Upper lobe of left lung (tissue), 6 donors: ENCODE results near the gene APOE. TPM values are rescaled to one million over a fixed set of nuclear protein-coding genes. Genes with fewer than 3 reads are reported as not detected.
A peak's percentile ranks its signal among the peaks of the same experiment; 100 is the strongest.

Source experiments
- ATAC-seq, 2 donors: fragments of 200-7000 bp; cut with Tn5 transposase; one replicate each; pipeline ENCODE4 v1.9.1; 2022; ENCODE audit warnings: mild to moderate bottlenecking in 2 of 2, moderate library complexity in 2 of 2; ENCODE audit not compliant: low FRiP score in 2 of 2
- DNase-seq, 2 donors: peaks; one replicate each; pipeline ENCODE4 v3.0.0-alpha.2; 2019 to 2020
- H3K27ac ChIP-seq, 4 donors: fragments of 200-600 bp; sonication (generic); one replicate each; pipeline ENCODE4 v1.5.1; 2016 to 2019
- H3K27me3 ChIP-seq, 4 donors: fragments of 200-600 bp; sonication (generic); one replicate each; pipeline ENCODE4 v1.5.1; 2017 to 2019
- H3K36me3 ChIP-seq, 4 donors: fragments of 200-600 bp; sonication (generic); one replicate each; pipeline ENCODE4 v1.5.1; 2016 to 2019
- H3K4me1 ChIP-seq, 4 donors: fragments of 200-600 bp; sonication (generic); one replicate each; pipeline ENCODE4 v1.5.1; 2018 to 2019
- H3K4me3 ChIP-seq, 4 donors: fragments of 200-600 bp; sonication (generic); one replicate each; pipeline ENCODE4 v1.5.1; 2017 to 2019; ENCODE audit warnings: mild to moderate bottlenecking in 2 of 4, moderate library complexity in 1 of 4
- H3K9me3 ChIP-seq, 4 donors: fragments of 200-600 bp; sonication (generic); one replicate each; pipeline ENCODE4 v1.5.1; 2018 to 2019
- EP300 ChIP-seq, 4 donors: sonication (generic); formaldehyde crosslinking; IDR thresholded peaks; one replicate each; pipeline ENCODE4 v1.5.1; 2017; ENCODE audit warnings: antibody characterized with exemption in 4 of 4, control low read depth in 2 of 4
- POLR2A ChIP-seq, 4 donors: fragments of 450-650 bp; IDR thresholded peaks; one replicate each; pipeline ENCODE4 v1.5.1; 2016 to 2017; ENCODE audit warnings: antibody characterized with exemption in 4 of 4, mild to moderate bottlenecking in 2 of 4
- POLR2AphosphoS5 ChIP-seq, 2 donors: sonication (generic); formaldehyde crosslinking; IDR thresholded peaks; one replicate each; pipeline ENCODE4 v1.5.1; 2017; ENCODE audit warnings: antibody characterized with exemption in 2 of 2
- WGBS, 2 donors: methylation state at CpG; one replicate each; pipeline ENCODE4 v1.1.5; 2017 to 2018; 5-methylcytosine and 5-hydroxymethylcytosine counted together
- total RNA-seq, 6 donors: library from RNA; depleted of rRNA in 4 of 6; stranded (reverse); fragments of >200 nt in 4 of 6; gene quantifications; one replicate each; pipeline versions ENCODE4 v1.1.0 to v1.2.1, GENCODE V29; 2016 to 2021
- TF ChIP-seq, protein P1 (sequence below), 6 experiments: fragments of 450-650 bp in 4 of 6; fragments of 200-600 bp in 2 of 6; sonication (generic) in 2 of 6; IDR thresholded peaks; one replicate each; pipeline ENCODE4 v1.5.1; 2016 to 2019; ENCODE audit warnings: antibody characterized with exemption in 6 of 6
- donor health status: DM: no; HTN: no; CAD: no; lungs with moderate emphysema.
- donor health status: DM: no; HTN: yes; CAD: no; lungs with severe emphysema.

The APOE gene
- total RNA-seq, 6 donors from 2014 or later, result 256 to 1,773 (median 644) TPM

DNA sequence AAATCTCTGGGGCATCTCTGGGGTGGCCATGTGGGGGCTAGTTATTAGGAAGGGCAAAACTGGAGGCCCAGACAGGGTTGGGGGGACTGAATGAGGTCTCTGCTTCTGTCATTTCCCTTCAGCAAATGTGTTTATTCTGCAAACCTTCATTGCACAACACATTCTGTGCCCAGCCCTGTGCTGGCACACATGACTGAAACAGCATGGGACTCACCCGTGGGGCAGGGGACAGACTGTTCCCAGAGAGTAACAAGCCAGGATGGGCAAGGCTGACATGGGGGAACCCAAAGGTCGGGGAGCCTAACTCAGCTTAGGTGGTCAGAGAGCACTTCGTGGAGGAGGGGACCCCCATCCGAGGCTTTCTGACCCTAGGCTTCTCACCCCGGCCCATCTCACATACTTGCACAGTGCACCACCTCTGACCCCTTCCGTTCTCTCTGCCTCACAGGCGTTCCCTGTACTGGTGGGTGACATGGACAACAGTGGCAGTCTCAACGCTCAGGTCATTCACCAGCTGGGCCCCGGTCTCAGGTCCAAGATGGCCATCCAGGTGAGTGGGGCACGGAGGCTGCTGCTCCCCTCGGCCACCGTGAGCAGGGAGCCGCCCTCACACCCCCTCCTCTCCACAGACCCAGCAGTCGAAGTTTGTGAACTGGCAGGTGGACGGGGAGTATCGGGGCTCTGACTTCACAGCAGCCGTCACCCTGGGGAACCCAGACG lies 12.1 kb upstream of the APOE start:
- no peaks in the 10 kb centered on the region for H3K27me3 ChIP-seq
- no peaks in the 10 kb centered on the region for H3K9me3 ChIP-seq
- no peak overlapping the region for H3K4me3 ChIP-seq
- H3K27ac ChIP-seq, result peak overlapping the region in 2 of 4 donors; percentile 20 to 79
- TF ChIP-seq, protein P1, sequence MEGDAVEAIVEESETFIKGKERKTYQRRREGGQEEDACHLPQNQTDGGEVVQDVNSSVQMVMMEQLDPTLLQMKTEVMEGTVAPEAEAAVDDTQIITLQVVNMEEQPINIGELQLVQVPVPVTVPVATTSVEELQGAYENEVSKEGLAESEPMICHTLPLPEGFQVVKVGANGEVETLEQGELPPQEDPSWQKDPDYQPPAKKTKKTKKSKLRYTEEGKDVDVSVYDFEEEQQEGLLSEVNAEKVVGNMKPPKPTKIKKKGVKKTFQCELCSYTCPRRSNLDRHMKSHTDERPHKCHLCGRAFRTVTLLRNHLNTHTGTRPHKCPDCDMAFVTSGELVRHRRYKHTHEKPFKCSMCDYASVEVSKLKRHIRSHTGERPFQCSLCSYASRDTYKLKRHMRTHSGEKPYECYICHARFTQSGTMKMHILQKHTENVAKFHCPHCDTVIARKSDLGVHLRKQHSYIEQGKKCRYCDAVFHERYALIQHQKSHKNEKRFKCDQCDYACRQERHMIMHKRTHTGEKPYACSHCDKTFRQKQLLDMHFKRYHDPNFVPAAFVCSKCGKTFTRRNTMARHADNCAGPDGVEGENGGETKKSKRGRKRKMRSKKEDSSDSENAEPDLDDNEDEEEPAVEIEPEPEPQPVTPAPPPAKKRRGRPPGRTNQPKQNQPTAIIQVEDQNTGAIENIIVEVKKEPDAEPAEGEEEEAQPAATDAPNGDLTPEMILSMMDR (IDR thresholded peaks at IDR 0.05), result no peak
- peak in 1 of 2 donors; percentile 22 for TF ChIP-seq POLR2AphosphoS5 (IDR thresholded peaks at IDR 0.05)
- peak in 1 of 4 donors; percentile 66 for TF ChIP-seq EP300 (IDR thresholded peaks at IDR 0.05)
- TF ChIP-seq POLR2A (IDR thresholded peaks at IDR 0.05), result peak in 1 of 4 donors; percentile 24
- ATAC-seq (no peak), DNase-seq (peak; percentile 40 to 61)
- H3K4me1 ChIP-seq, result peaks cover 20 to 32% (median 21%) of the 10 kb centered on the region in 4 donors
- 86 to 91% methylated on average over 7 to 18 of the region's 18 CpGs for WGBS, 2 donors
- peaks cover 3 to 58% (median 46%) of the 10 kb centered on the region in 4 donors for H3K36me3 ChIP-seq

GRCh38 chr19:44894052-44894400 lies 11.6 kb upstream of the APOE start:
- Histone ChIP-seq H3K36me3 (peaks cover 3 to 55% (median 45%) of the 10 kb centered on the region in 4 donors), H3K4me1 (peaks cover 20 to 32% (median 21%) of the 10 kb centered on the region in 4 donors), H3K9me3 (no peaks in the 10 kb centered on the region), H3K27me3 (no peaks in the 10 kb centered on the region), H3K27ac (peak overlapping the region in 2 of 4 donors; percentile 20 to 79), H3K4me3 (no peak overlapping the region)
- ATAC-seq (no peak), DNase-seq (no peak)
- 83 to 91% methylated on average over 5 to 6 of the region's 6 CpGs for WGBS, 2 donors
- TF ChIP-seq POLR2AphosphoS5 (IDR thresholded peaks at IDR 0.05) (no peak), EP300 (IDR thresholded peaks at IDR 0.05) (no peak), POLR2A (IDR thresholded peaks at IDR 0.05) (no peak)
- TF ChIP-seq, protein P1 (IDR thresholded peaks at IDR 0.05), result no peak

GRCh38 chr19:44894946-44895345 lies 10.7 kb upstream of the APOE start:
- DNase-seq, result no peak
- Histone ChIP-seq H3K27ac (no peak overlapping the region), H3K9me3 (no peaks in the 10 kb centered on the region), H3K4me1 (peaks cover 14 to 25% (median 16%) of the 10 kb centered on the region in 4 donors), H3K36me3 (peaks cover 3 to 57% (median 46%) of the 10 kb centered on the region in 4 donors), H3K4me3 (no peak overlapping the region), H3K27me3 (no peaks in the 10 kb centered on the region)
- 87 to 92% methylated on average over 9 of the region's 9 CpGs for WGBS, 2 donors
- TF ChIP-seq POLR2A (IDR thresholded peaks at IDR 0.05), result no peak
- no peak for ATAC-seq

DNA sequence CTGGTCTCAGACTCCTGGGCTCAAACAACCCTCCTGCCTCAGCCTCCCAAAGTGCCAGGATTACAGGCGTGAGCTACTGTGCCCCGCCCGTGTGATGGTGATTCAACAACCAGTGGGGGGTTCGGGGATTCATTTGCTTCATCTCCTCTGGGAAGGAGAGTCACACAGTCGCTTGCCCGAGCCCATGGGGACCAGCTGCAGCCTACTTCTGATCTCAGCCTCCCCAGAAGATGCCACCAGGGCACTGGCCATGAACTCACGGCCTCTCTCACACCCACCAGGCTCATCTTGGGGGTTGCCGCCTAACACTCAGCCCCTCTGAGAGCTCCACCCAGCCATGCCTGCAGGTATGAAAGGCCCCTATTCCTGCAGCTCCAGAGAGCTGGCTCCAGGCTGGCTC lies 7.8 kb upstream of the APOE start:
- Histone ChIP-seq H3K4me3 (no peak overlapping the region), H3K4me1 (peaks cover 0 to 6% (median under 1%) of the 10 kb centered on the region in 4 donors), H3K27me3 (no peaks in the 10 kb centered on the region), H3K36me3 (peaks cover 9 to 83% (median 70%) of the 10 kb centered on the region in 4 donors), H3K27ac (no peak overlapping the region), H3K9me3 (no peaks in the 10 kb centered on the region)
- no peak for TF ChIP-seq POLR2AphosphoS5 (IDR thresholded peaks at IDR 0.05)
- TF ChIP-seq, protein P1 (IDR thresholded peaks at IDR 0.05), result no peak
- no peak for TF ChIP-seq POLR2A (IDR thresholded peaks at IDR 0.05)
- TF ChIP-seq EP300 (IDR thresholded peaks at IDR 0.05), result no peak
- DNase-seq (no peak), ATAC-seq (no peak)
- WGBS, 2 donors, result 91 to 94% methylated on average over 6 of the region's 8 CpGs

GRCh38 chr19:44900328-44901244 lies 5.0 kb upstream of the APOE start:
- WGBS, 2 donors, result 95% methylated on average over 19 of the region's 19 CpGs; no CpG with 5 or more reads in 1 of the 2 donors
- ATAC-seq (no peak), DNase-seq (peak in 1 of 2 donors; percentile 63)
- Histone ChIP-seq H3K27me3 (peaks cover 0 to 11% (median 1%) of the 10 kb centered on the region in 4 donors), H3K27ac (no peak overlapping the region), H3K4me1 (peaks cover 1 to 17% (median 4%) of the 10 kb centered on the region in 4 donors), H3K36me3 (peaks cover 7 to 61% (median 51%) of the 10 kb centered on the region in 4 donors), H3K4me3 (no peak overlapping the region), H3K9me3 (no peaks in the 10 kb centered on the region)
- TF ChIP-seq, protein P1 (IDR thresholded peaks at IDR 0.05), result no peak
- TF ChIP-seq EP300 (IDR thresholded peaks at IDR 0.05) (no peak), POLR2AphosphoS5 (IDR thresholded peaks at IDR 0.05) (no peak), POLR2A (IDR thresholded peaks at IDR 0.05) (no peak)
